Esophagus squamous epithelium (tissue), 4 donors: ENCODE measurements around the gene NPY4R.
"Not testable (repeated sequence)": the region's sequence is repeated elsewhere in the genome, so short reads cannot be mapped to it uniquely, and the experiment has no call there.

ENCODE experiments used
- CTCF ChIP-seq, 6 experiments: fragments of 450-650 bp in 4 of 6; fragments of 200-600 bp in 2 of 6; sonication (generic) in 2 of 6; IDR thresholded peaks; one replicate each; pipeline ENCODE4 v1.5.1; 2016 to 2019; ENCODE audit warnings: antibody characterized with exemption in 6 of 6, mild to moderate bottlenecking in 4 of 6, moderate library complexity in 4 of 6
- POLR2A ChIP-seq, 4 donors: fragments of 450-650 bp; IDR thresholded peaks; one replicate each; pipeline ENCODE4 v1.6.1; 2017; ENCODE audit warnings: antibody characterized with exemption in 4 of 4, mild to moderate bottlenecking in 4 of 4, moderate library complexity in 3 of 4

DNA sequence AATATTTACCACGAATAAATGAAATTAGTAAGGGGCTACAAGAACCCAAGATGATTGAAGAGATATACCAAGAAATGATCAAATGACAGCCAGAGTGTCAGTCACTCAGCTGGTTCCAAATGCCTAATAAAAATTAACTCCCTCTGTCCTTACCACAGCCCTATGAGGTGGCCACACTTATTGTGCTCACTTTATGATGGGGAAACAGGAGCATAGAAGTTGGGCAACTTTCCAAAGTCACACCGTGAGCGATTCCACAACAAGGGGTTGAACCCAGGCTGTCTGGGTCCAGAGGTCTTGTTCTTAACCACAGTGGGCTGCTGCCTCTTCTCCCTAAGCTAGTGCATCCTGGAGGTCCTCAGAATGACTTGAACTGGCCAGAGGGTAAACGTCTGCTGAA is 31.6 kb upstream of the NPY4R start:
- not testable (repeated sequence) for TF ChIP-seq CTCF, POLR2A (IDR thresholded peaks at IDR 0.05)
